ENCODE data around the gene CRYBB3. TPM values are rescaled to one million over a fixed set of nuclear protein-coding genes. Genes with fewer than 3 reads are reported as not detected.
"Not testable (repeated sequence)": the region's sequence is repeated elsewhere in the genome, so short reads cannot be mapped to it uniquely, and the experiment has no call there.

The CRYBB3 gene
- total and polyA plus RNA-seq, 2 donors from 2014 or later, result 5.3 TPM; not detected in 1

DNA sequence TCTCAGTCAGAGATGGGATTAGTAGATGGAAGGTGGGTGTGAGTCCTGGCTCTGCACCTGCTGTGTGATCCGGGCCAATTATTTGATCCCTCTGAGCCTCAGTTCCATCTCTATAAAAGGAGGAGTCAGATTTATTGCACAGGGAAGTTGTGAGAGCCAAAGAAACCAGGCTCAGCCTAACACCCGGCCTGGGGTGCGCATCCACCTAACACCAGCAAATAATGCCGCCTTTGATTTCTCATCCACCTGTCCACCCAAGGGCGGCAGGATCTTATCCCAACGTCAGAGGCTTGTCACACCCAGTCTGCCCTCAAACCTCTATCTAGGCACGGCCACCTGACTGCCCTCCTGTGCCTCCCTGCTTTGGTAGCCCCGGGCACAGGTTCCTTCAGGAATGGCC is 22.1 kb downstream of the CRYBB3 start:
- H3K9ac ChIP-seq (ENCODE audit: low read length in 3 of 3), result no peak overlapping the region
- H3K4me1 ChIP-seq (ENCODE audit: control insufficient read depth in 2 of 3, insufficient read depth in 2 of 3, low read depth in 1 of 3, low read length in 3 of 3), result no peaks in the 10 kb centered on the region
- H3K27me3 ChIP-seq (ENCODE audit: control insufficient read depth, insufficient read depth, low read length), result no peaks in the 10 kb centered on the region
- TF ChIP-seq, protein P1, sequence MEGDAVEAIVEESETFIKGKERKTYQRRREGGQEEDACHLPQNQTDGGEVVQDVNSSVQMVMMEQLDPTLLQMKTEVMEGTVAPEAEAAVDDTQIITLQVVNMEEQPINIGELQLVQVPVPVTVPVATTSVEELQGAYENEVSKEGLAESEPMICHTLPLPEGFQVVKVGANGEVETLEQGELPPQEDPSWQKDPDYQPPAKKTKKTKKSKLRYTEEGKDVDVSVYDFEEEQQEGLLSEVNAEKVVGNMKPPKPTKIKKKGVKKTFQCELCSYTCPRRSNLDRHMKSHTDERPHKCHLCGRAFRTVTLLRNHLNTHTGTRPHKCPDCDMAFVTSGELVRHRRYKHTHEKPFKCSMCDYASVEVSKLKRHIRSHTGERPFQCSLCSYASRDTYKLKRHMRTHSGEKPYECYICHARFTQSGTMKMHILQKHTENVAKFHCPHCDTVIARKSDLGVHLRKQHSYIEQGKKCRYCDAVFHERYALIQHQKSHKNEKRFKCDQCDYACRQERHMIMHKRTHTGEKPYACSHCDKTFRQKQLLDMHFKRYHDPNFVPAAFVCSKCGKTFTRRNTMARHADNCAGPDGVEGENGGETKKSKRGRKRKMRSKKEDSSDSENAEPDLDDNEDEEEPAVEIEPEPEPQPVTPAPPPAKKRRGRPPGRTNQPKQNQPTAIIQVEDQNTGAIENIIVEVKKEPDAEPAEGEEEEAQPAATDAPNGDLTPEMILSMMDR (IDR thresholded peaks at IDR 0.05; ENCODE audit: borderline replicate concordance, extremely low read depth, insufficient read depth), result no peak
- H3K4me3 ChIP-seq (ENCODE audit: low read length in 3 of 3), result no peak overlapping the region
- no peak for FAIRE-seq
- intact Hi-C loops (cut with DNase I), result no loop called here
- H3K27ac ChIP-seq (ENCODE audit: low read depth in 2 of 2, low read length in 2 of 2), result no peak overlapping the region
- DNase-seq, result no peak
- no peaks in the 10 kb centered on the region for H3K36me3 ChIP-seq (ENCODE audit: control insufficient read depth in 2 of 3, insufficient read depth in 3 of 3, low read length in 3 of 3)
- H3K9me3 ChIP-seq (ENCODE audit: control insufficient read depth in 2 of 3, insufficient read depth in 1 of 3, low read length in 3 of 3), result no peaks in the 10 kb centered on the region

DNA sequence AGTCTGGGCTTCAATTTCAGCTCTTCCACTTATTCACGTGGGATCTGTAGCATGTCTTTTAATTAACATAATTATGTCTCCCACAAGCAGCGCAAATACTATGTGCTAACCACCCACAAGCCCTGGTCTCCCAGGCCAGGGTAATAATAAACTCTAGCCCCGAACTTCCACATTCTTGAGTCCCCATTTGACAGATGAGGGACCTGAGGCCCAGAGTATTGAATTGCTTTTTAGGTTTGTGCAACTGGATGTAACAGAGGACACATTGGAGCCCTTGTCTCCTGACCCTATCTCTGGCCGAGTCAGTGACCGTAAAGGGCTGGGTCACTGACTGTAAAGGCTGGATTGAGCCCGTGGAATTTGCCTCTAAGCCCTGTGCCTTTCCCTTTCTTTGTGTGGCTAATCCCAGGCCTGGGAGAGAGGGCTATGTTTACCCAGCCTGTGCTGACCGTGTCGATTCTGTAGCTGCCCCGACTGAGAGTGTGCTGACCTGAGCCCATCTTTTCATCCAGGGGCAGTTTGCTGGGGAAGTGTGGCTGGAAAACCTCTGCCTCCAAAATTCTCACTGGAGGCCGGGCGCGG is 23.7 kb downstream of the CRYBB3 start:
- Histone ChIP-seq H3K27me3 (ENCODE audit: control insufficient read depth, insufficient read depth, low read length) (no peaks in the 10 kb centered on the region), H3K36me3 (ENCODE audit: control insufficient read depth in 2 of 3, insufficient read depth in 3 of 3, low read length in 3 of 3) (no peaks in the 10 kb centered on the region), H3K4me1 (ENCODE audit: control insufficient read depth in 2 of 3, insufficient read depth in 2 of 3, low read depth in 1 of 3, low read length in 3 of 3) (no peaks in the 10 kb centered on the region), H3K9me3 (ENCODE audit: control insufficient read depth in 2 of 3, insufficient read depth in 1 of 3, low read length in 3 of 3) (no peaks in the 10 kb centered on the region), H3K4me3 (ENCODE audit: low read length in 3 of 3) (no peak overlapping the region), H3K9ac (ENCODE audit: low read length in 3 of 3) (no peak overlapping the region), H3K27ac (ENCODE audit: low read depth in 2 of 2, low read length in 2 of 2) (no peak overlapping the region)
- intact Hi-C loops (cut with DNase I), result no loop called here
- TF ChIP-seq, protein P1 (IDR thresholded peaks at IDR 0.05; ENCODE audit: borderline replicate concordance, extremely low read depth, insufficient read depth), result no peak
- FAIRE-seq (no peak), DNase-seq (no peak)

DNA sequence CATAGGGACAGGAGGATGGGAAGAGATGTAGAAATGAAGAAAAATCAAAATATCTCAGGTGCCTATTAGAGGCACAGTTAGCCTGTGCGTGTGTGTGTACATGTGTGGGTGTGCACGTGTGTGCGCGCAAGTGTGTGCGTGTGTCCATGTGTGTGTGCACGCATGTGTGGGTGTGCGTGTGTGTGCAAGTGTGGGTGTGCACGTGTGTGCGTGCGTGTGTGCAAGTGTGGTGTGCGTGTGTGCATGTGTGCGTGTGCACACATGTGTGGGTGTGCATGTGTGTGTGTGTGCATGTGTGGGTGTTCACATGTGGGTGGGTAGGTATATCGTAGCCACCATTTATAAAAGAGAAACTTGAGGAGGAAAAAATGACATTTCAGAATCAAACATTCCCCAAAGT is 29.2 kb downstream of the CRYBB3 start:
- Histone ChIP-seq H3K9ac (ENCODE audit: low read length in 3 of 3) (no peak overlapping the region), H3K27me3 (ENCODE audit: control insufficient read depth, insufficient read depth, low read length) (no peaks in the 10 kb centered on the region), H3K4me3 (ENCODE audit: low read length in 3 of 3) (no peak overlapping the region), H3K4me1 (ENCODE audit: control insufficient read depth in 2 of 3, insufficient read depth in 2 of 3, low read depth in 1 of 3, low read length in 3 of 3) (no peaks in the 10 kb centered on the region), H3K36me3 (ENCODE audit: control insufficient read depth in 2 of 3, insufficient read depth in 3 of 3, low read length in 3 of 3) (no peaks in the 10 kb centered on the region), H3K9me3 (ENCODE audit: control insufficient read depth in 2 of 3, insufficient read depth in 1 of 3, low read length in 3 of 3) (no peaks in the 10 kb centered on the region), H3K27ac (ENCODE audit: low read depth in 2 of 2, low read length in 2 of 2) (no peak overlapping the region)
- intact Hi-C loops (cut with DNase I), result no loop called here
- FAIRE-seq (no peak), DNase-seq (no peak)
- TF ChIP-seq, protein P1 (IDR thresholded peaks at IDR 0.05; ENCODE audit: borderline replicate concordance, extremely low read depth, insufficient read depth), result no peak

DNA sequence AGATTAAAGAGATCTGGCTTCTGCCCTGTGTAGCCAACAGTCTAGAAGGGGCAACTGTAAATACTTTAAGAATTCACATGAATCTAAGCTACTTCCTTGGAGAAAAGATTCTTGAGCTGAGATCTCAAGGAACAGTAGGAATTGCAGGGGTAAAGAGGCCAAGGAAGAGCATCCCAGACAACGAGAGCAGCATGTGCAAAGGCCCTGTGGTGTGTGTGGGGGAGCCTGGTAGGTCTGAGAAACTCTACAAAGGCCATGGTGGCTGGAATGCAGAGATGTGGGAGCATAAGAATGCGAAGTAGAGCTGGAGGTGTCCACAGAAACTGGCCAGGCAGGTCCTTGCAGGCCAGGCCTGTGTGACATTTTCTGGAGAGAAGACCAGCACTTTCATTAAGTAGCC is 31.1 kb downstream of the CRYBB3 start:
- FAIRE-seq, result not testable (repeated sequence)

More for the DNA sequence above, 31.1 kb downstream of the CRYBB3 start:
- not testable (repeated sequence) for H3K4me1 ChIP-seq (ENCODE audit: control insufficient read depth in 2 of 3, insufficient read depth in 2 of 3, low read depth in 1 of 3, low read length in 3 of 3); H3K9ac ChIP-seq (ENCODE audit: low read length in 3 of 3); H3K9me3 ChIP-seq (ENCODE audit: control insufficient read depth in 2 of 3, insufficient read depth in 1 of 3, low read length in 3 of 3); H3K4me3 ChIP-seq (ENCODE audit: low read length in 3 of 3); H3K27me3 ChIP-seq (ENCODE audit: control insufficient read depth, insufficient read depth, low read length); DNase-seq; H3K36me3 ChIP-seq (ENCODE audit: control insufficient read depth in 2 of 3, insufficient read depth in 3 of 3, low read length in 3 of 3); H3K27ac ChIP-seq (ENCODE audit: low read depth in 2 of 2, low read length in 2 of 2)
- intact Hi-C loops (cut with DNase I), result loop anchor here (10.0 kb wide), 1 partner anchor 544 kb away; no protein-coding TSS in a partner anchor

Measured in kidney (tissue), 14 donors.